NCI-H1105 (cell line): ENCODE data around the gene LETM1.

Experiments
- DNase-seq: peaks from one replicate; lab custom pipeline; 2025; lab: John Stamatoyannopoulos, UW

The LETM1 gene

GRCh38 chr4:1872870-1873269 is 16.9 kb upstream of the LETM1 start:
- no peak for DNase-seq

DNA sequence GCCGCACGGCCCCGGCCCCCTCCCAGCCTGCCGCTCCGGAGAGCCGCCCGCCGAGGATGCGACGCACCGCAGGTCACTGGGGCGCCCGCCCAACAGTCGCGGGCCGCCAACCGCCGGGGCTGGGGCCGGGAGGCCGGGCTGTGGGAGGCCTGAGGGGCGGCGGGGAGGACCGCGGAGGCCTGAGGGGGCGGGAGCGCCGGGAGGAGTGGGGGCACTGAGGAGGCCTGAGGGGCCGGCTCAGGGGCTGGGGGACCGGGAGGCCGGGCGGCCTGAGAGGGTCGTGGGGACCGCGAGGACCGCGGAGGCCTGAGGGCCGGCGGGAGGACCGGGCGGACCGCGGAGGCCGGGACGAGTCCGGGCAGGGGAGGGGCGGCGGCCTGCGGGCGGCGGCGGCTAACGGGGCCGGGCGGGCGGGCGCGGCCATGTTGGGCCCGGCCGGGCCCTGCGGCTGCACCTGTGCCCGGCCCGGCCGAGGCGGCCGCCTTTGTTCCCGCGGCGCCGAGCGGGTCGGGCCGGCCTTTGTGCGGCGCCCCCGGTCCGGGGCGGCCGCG is 15.6 kb upstream of the LETM1 start:
- DNase-seq: no peak

- peak; percentile 82 for DNase-seq
Observed at GRCh38 chr4:1870578-1871443, 14.9 kb upstream of the LETM1 start, which contains the start of gene NSD2. TSS of gene NSD2 (plus strand) at chr4:1871393. CDS start at chr4:1900655, 29,262 bp downstream.

DNA sequence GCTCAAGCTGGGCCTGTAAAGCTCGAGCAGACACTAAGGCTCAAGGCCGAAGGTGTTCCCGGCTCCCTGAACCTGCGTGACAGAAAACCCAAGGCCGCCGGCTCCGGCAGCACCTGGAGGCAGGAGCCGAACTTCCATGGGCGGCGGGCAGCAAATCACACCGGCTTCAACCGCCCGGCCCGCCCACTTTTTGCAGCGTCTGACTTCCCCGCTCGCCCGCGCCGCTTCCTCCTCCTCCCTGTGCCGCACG is 14.3 kb upstream of the LETM1 start:
- DNase-seq: peak; percentile 60

GRCh38 chr4:1869530-1870327 is 13.8 kb upstream of the LETM1 start:
- DNase-seq: no peak

- DNase-seq: no peak
Observed at GRCh38 chr4:1868912-1869311, 13.0 kb upstream of the LETM1 start.

- DNase-seq: no peak
Observed at GRCh38 chr4:1868293-1868692, 12.3 kb upstream of the LETM1 start.

DNA sequence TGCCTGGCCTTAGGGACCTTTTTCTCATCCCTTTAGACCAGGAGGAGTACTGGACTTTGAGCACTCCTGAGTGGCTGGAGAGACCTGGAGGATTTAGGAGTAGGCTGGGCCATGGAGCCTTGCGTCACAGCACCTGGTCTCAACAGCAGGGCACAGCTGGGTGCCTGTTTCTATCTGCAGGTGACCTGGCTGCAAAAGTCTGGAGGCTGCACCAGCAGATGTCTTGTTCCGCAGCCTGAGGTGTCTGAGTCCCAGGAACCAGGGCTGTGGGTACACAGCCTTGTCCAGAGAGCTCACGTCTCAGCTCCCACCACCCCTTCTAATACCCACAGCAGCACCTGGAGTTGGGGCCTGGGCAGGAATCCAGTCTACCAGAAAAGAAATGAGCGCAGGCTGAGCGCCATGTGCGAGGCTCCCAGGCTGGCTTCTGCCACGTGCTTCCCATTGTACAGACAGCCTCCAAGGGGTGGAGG is 10.3 kb upstream of the LETM1 start:
- no peak for DNase-seq

DNA sequence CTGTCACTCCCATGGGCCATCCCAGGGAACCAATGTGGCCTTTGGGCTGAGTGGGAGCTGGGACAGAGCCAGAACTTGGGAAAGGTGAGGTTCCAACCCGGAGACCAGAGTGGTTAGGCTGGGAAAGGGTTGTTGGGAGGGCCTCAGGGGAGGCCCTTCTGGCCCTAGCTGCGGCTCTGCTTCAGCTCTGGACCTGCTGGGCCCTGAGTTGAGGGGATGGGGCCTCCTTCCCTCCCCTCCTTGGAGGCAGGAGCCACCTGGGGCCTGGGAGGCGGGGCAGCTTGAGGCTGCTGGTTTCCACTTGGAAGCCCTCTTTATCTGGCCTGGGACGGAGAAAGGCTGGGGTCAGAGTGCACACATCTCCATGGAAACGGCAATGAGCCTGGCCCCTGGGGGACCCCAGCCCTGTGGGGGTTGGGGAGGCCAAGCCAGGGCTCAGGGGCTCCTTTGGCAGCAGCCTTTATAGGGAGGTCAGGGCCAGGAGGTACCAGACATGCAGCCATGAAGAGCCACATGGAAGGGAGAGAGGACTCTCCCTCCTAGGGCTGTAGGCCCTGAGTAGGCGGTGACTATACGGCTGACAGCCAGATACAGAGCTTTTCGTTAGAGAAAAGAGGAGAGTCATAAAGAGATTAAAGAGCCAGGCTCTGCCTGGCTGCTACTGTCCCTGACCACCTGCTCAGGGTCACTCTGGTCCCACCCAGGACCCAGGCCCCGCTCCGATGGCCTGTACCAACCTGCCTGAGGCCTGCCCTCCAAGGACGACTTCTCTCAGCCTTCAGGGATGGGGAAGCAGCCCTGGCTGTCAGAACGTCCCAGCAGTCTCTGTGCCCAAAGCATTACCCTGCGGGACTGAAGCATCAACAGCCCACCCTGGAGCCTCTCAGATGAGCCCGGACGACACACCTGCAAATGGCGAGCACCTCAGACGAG is 8.4 kb upstream of the LETM1 start:
- no peak for DNase-seq

GRCh38 chr4:1863297-1864033 is 7.5 kb upstream of the LETM1 start:
- DNase-seq: no peak

- DNase-seq: no peak
Observed at GRCh38 chr4:1862961-1863296, 7.0 kb upstream of the LETM1 start.

GRCh38 chr4:1862055-1862911 is 6.3 kb upstream of the LETM1 start:
- no peak for DNase-seq

- DNase-seq: no peak
Observed at GRCh38 chr4:1859389-1859753, 3.4 kb upstream of the LETM1 start.

DNA sequence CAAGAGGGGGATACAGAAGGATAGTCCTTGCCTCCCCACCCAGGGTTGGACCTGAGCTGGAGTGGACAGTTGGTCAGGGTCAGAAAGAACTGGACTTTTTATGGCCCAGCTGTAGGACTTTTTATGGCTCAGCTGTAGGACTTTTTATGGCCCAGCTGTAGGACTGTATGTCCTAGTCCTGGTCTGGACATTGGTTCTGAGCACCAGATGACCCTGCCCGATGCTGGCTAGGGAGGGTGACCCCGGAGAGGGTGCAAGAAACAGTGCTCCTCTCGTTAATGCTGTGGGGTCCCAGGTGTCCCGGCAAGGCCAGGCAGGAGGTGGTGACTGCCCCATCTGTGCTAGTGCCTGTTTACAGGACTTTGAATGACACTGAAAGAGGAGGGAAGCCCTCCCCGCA is 2.0 kb upstream of the LETM1 start:
- DNase-seq: no peak

DNA sequence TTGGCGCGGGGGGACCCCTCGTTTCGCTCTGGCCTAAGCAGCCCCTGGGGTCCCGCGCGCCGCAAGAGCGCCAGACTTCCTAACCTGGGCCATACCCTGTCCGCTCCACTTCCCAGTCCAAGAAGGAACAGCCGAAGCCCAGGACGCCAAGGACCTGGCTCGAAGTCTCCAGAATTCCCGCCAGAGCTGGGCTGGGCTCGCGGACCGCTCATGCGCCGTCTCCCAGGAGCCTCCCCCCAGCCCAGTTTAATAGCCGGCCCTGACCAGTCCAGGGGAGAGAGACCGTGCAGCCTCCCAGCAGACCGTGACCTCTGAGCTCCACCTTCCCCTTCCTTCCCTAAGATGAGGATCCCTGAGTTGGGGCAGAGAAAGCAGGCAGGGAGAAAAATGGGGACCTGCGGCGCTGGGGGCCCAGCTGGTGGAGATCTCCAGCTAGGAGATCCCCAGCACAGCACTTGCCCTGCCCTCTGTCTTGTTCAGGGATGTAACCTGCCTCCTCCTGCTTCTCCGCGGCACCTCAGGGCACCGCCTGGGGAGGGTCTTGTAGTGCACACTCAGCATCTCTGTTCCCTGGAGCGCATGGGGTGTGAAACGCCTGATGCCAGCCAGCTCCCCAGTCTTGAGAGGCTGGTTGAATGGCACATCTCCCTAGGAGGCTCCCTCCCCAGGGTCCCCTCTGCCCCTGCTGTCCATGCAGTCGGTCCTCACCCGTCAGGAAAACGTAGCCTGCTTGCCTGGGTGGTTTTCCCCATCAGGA is 1.2 kb upstream of the LETM1 start:
- no peak for DNase-seq

DNA sequence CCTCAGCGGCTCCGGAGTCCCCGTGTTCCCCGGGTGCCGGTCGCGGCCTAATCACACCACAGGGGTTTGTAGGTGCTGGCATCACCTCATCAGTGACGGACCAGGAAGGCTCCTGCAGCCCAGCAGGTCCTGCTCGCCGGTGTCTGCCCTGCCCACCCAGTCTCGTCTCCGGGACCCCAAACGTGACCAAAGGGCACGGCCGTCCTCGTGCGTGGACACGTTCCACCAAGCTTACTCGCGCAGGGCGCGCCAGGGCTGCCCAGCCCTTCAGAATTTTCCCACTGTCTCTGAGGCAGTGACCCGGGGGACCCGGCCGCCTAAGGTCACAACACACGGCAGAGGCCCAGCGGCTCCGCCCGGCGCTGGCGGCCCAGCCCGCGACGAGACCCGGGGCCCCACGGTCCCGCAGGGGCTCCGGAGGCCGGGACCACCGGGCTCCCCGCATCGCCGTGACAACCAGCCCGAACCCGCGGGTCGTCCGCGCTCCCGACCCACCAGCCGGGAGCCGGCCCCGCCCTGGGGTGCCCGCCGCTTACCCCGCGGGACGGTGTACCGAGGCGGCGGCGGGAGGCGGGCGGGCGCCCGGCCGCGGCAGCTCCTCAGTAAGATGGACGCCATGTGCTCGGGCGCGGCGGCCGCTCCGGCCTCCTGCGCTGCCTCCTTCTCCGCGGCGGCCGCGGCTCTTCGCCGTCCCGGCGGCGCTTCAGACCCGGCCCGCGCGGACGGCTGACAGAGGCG is 454 bp downstream of the LETM1 start:
- no peak for DNase-seq

DNA sequence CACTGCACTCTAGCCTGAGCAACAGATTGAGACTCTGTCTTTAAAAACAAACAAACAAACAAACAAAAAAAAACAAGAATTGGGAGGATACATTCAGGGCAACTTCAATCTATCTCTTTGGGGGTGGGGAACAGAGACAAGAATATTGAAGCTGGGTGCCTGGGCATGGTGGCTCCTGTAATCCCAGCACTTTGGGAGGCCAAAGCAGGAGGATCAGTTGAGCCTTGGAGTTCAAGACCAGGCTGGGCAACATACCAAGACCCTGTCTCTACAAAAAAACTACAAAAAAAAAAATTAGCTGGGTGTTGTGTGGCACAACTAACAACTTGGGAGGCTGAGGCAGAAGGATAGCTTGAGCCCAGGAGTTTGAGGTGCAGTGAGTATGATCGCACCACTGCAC is 1.2 kb downstream of the LETM1 start:
- DNase-seq: no peak

DNA sequence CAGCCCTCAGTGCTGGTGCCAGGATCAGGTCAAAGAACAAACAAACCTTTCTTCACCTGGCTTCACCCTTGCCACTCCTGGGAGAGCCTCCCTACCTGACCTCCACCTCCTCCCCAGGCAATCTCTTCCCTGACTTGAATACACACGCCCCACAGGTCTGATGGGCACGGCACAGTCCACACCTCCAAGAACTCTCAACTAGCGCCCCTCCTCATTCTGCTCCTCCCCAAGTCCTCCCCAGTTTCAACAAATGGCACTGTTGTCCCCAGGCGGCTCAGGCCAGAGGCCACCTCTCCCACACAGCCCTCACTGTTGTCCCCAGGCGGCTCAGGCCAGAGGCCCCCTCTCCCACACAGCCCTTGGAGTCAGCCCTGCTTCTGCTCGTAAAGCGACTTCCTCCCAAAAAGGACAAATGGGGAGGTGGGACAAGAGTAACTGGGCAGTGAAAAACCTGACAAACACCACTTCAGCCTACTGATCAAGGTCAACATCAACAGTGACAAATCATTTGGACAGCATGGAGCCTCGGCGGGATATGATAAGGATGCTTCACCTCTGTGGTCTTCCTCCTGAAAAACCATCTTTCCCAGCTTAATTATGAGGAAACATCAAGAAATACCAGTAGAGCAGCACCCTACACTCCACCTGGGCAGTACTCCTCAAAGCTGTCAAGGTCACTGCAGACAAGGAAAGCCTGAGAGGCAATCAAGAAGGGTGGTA is 2.9 kb downstream of the LETM1 start:
- no peak for DNase-seq
